Suprapubic skin (tissue), 4 donors: ENCODE data around the gene COL17A1. TPM values are rescaled to one million over a fixed set of nuclear protein-coding genes. Genes with fewer than 3 reads are reported as not detected.

Experiments
- DNase-seq, 2 donors: peaks; one replicate each; pipeline ENCODE4 v3.0.0-alpha.2; 2019; ENCODE audit warnings: low spot score in 2 of 2
- H3K27ac ChIP-seq: fragments of 200-600 bp; sonication (generic); one replicate; pipeline ENCODE4 v1.5.1; 2019
- H3K27me3 ChIP-seq: fragments of 200-600 bp; sonication (generic); one replicate; pipeline ENCODE4 v1.5.1; 2019
- H3K36me3 ChIP-seq: fragments of 200-600 bp; sonication (generic); one replicate; pipeline ENCODE4 v1.5.1; 2019
- H3K4me1 ChIP-seq: fragments of 200-600 bp; sonication (generic); one replicate; pipeline ENCODE4 v1.5.1; 2019
- H3K4me3 ChIP-seq: fragments of 200-600 bp; sonication (generic); one replicate; pipeline ENCODE4 v1.5.1; 2019; ENCODE audit warnings: mild to moderate bottlenecking
- H3K9me3 ChIP-seq: fragments of 200-600 bp; sonication (generic); one replicate; pipeline ENCODE4 v1.5.1; 2019
- CTCF ChIP-seq, 2 donors: fragments of 200-600 bp in 1 of 2; fragments of 450-650 bp in 1 of 2; sonication (generic) in 1 of 2; IDR thresholded peaks; one replicate each; pipeline ENCODE4 v1.5.1; 2016 to 2019; ENCODE audit warnings: antibody characterized with exemption in 2 of 2, mild to moderate bottlenecking in 1 of 2, moderate library complexity in 1 of 2
- EP300 ChIP-seq: sonication (generic); formaldehyde crosslinking; IDR thresholded peaks from one replicate; pipeline ENCODE4 v1.6.1; 2017; ENCODE audit warnings: antibody characterized with exemption
- POLR2A ChIP-seq, 2 donors: fragments of 450-650 bp; IDR thresholded peaks; one replicate each; pipeline ENCODE4 v1.6.1; 2017; ENCODE audit warnings: antibody characterized with exemption in 2 of 2, mild to moderate bottlenecking in 2 of 2, moderate library complexity in 2 of 2
- POLR2AphosphoS5 ChIP-seq, 3 donors: sonication (generic); formaldehyde crosslinking; IDR thresholded peaks; one replicate each; pipeline ENCODE4 v1.6.1; 2017; ENCODE audit warnings: antibody characterized with exemption in 3 of 3
- WGBS: methylation state at CpG from one replicate; pipeline ENCODE4 v1.1.5; 2018; 5-methylcytosine and 5-hydroxymethylcytosine counted together
- total RNA-seq, 4 donors: library from RNA; depleted of rRNA; stranded (reverse); fragments of >200 nt; gene quantifications; one replicate each; pipeline ENCODE4 v1.1.0, GENCODE V29; 2016

Gene COL17A1
- total RNA-seq, 4 donors from 2014 or later, result 926 to 1,768 (median 1,374) TPM

DNA sequence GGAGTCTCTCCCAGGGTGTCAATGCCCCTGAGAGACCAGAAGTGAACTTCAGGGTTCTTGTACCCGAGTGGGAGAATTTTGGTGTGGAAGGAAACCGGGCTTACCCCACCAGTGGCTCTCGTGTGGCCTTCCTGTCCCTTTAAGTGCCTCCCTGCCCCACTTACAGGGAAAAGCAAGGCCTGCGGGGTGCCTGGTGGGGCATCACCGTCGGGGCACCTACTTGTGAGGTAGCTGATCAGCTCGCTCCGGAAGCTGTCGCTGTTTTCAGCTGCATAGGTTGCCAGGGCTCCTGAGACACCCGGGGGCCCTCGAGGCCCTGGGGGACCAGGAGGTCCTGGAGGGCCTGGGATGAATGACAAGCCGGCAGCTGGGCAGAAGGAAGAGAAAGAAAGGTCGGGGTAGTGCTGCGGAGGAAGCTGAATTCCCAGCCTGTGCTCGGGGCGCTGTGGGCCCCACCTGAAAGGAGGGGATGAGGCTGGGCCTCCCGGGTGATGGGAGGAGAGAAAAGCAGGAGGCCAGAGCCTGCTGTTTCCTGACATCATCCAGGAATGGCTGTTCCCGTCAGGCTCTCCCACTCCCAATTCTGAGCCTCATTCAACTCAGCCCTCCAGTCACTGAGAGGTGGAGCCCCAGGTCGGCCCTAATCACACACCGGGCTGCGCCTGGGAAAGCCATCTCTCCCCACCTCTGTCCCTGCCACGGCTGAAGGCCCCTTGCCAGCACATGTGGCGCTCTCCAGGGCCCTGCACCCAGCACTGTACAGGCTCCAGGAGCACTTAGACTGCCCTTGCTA is 51.1 kb downstream of the COL17A1 start:
- Histone ChIP-seq H3K27ac (no peak overlapping the region), H3K9me3 (no peaks in the 10 kb centered on the region), H3K4me3 (no peak overlapping the region), H3K36me3 (peaks cover 37% of the 10 kb centered on the region), H3K4me1 (peaks cover under 1% of the 10 kb centered on the region), H3K27me3 (no peaks in the 10 kb centered on the region)
- WGBS, result 72% methylated on average over 23 of the region's 23 CpGs
- no peak for TF ChIP-seq POLR2A (IDR thresholded peaks at IDR 0.05)
- no peak for TF ChIP-seq POLR2AphosphoS5 (IDR thresholded peaks at IDR 0.05)
- TF ChIP-seq EP300, result no peak
- TF ChIP-seq CTCF (IDR thresholded peaks at IDR 0.05), result no peak
- no peak for DNase-seq

GRCh38 chr10:104033966-104034365 is 51.7 kb downstream of the COL17A1 start:
- Histone ChIP-seq H3K4me3 (no peak overlapping the region), H3K36me3 (peaks cover 37% of the 10 kb centered on the region), H3K9me3 (no peaks in the 10 kb centered on the region), H3K4me1 (peaks cover 6% of the 10 kb centered on the region), H3K27me3 (no peaks in the 10 kb centered on the region), H3K27ac (no peak overlapping the region)
- DNase-seq, result no peak
- 93% methylated on average over 8 of the region's 11 CpGs for WGBS
- TF ChIP-seq POLR2AphosphoS5 (IDR thresholded peaks at IDR 0.05) (no peak), EP300 (no peak), POLR2A (IDR thresholded peaks at IDR 0.05) (no peak)

- Histone ChIP-seq H3K27me3 (no peaks in the 10 kb centered on the region), H3K4me1 (peaks cover 6% of the 10 kb centered on the region), H3K36me3 (peaks cover 37% of the 10 kb centered on the region), H3K9me3 (no peaks in the 10 kb centered on the region), H3K27ac (no peak overlapping the region), H3K4me3 (no peak overlapping the region)
- 66% methylated on average over 12 of the region's 12 CpGs for WGBS
- no peak for DNase-seq
- TF ChIP-seq POLR2AphosphoS5 (IDR thresholded peaks at IDR 0.05) (no peak), POLR2A (IDR thresholded peaks at IDR 0.05) (no peak), CTCF (IDR thresholded peaks at IDR 0.05) (no peak), EP300 (no peak)
Observed at GRCh38 chr10:104033401-104033930, 52.2 kb downstream of the COL17A1 start.

DNA sequence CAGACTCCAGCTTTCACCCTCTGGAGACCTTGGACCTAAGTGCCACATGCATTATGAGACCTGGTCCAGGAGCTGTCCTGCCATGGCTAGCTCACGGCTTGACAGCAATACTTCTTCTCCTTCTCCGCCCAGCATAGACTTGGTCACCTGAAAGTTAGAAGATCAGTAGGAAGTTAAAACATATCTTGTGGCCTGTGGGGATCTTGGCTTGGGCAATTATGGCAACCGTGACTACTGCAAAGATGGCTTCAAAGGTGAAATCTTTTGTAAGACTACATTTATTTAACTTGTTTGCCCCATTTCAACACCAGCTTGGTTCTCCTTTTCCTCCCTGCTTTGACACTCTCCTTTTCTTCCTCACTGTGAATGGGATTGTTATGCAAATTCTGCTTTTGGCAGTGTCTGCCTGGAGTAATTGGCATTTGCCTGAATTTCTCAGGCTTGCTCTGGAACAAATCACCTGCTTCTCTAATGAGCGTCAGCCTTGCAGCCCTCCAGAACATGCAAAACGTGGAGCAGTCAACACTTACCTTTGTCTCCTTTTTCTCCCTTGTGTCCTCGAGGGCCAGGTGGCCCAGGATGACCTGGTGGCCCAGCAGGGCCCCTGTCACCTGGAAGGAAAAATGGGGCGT is 53.4 kb downstream of the COL17A1 start:
- no peak for DNase-seq
- TF ChIP-seq POLR2A (IDR thresholded peaks at IDR 0.05) (no peak), CTCF (IDR thresholded peaks at IDR 0.05) (no peak), EP300 (no peak), POLR2AphosphoS5 (IDR thresholded peaks at IDR 0.05) (no peak)
- Histone ChIP-seq H3K27ac (no peak overlapping the region), H3K36me3 (peaks cover 37% of the 10 kb centered on the region), H3K4me1 (peaks cover 6% of the 10 kb centered on the region), H3K9me3 (no peaks in the 10 kb centered on the region), H3K27me3 (no peaks in the 10 kb centered on the region), H3K4me3 (no peak overlapping the region)
- WGBS, result 75% methylated on average over 7 of the region's 7 CpGs

DNA sequence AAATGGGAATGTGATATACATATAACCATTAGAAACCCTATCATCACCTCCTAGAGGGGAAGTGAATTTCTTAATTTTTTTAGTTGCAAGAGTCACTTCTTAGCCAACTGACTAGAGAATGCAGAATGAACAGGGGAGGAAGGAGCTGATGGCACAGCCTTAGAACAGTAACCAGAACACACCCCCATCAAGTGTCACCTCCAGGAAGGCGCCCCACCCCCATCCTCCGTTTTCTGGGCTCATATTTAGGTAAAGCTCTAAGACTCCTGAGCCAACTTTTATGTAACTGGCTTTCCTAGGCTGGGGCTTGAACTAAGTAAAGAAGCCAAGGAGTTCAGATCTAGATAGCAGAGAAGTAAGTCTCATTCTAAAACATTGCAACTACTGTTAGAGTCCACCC is 54.0 kb downstream of the COL17A1 start:
- TF ChIP-seq POLR2A (IDR thresholded peaks at IDR 0.05), result no peak
- TF ChIP-seq EP300, result no peak
- TF ChIP-seq POLR2AphosphoS5 (IDR thresholded peaks at IDR 0.05), result no peak
- no peak for TF ChIP-seq CTCF (IDR thresholded peaks at IDR 0.05)
- Histone ChIP-seq H3K9me3 (no peaks in the 10 kb centered on the region), H3K4me1 (peaks cover 6% of the 10 kb centered on the region), H3K36me3 (peaks cover 42% of the 10 kb centered on the region), H3K27ac (no peak overlapping the region), H3K4me3 (no peak overlapping the region), H3K27me3 (no peaks in the 10 kb centered on the region)
- 78% methylated on average over 2 of the region's 2 CpGs for WGBS
- no peak for DNase-seq
